Mesendoderm (in vitro differentiated cells): ENCODE data around the gene RBM24.

Experiments used
- DNase-seq: peaks from one replicate; pipeline ENCODE4 v3.0.0; 2013
- H2AK5ac ChIP-seq: 2 replicates; pipeline ENCODE4 v1.6.1; 2013; ENCODE audit warnings: low read length, inconsistent platforms
- H2BK120ac ChIP-seq: 2 replicates; pipeline ENCODE4 v1.6.1; 2013; ENCODE audit warnings: low read depth, mild to moderate bottlenecking, low read length, moderate library complexity, mixed read lengths
- H2BK15ac ChIP-seq: replicated peaks from 2 replicates; pipeline ENCODE4 v1.6.1; 2013; ENCODE audit warnings: low read depth, mild to moderate bottlenecking, moderate library complexity
- H2BK5ac ChIP-seq: 2 replicates; pipeline ENCODE4 v1.6.1; 2013; ENCODE audit warnings: low read length, inconsistent platforms
- H3K18ac ChIP-seq: 2 replicates; pipeline ENCODE4 v1.6.1; 2013; ENCODE audit warnings: mild to moderate bottlenecking, low read length, mixed read lengths
- H3K23ac ChIP-seq: one replicate; pipeline ENCODE4 v1.6.1; 2013; ENCODE audit warnings: low read length
- H3K27ac ChIP-seq: 2 replicates; pipeline ENCODE4 v1.5.1; 2013; ENCODE audit warnings: low read depth, mild to moderate bottlenecking, inconsistent platforms, low read length, moderate library complexity
- H3K27me3 ChIP-seq: 2 replicates; pipeline ENCODE4 v1.6.1; 2013; ENCODE audit warnings: low read length, control low read depth, mild to moderate bottlenecking, inconsistent platforms; ENCODE audit not compliant: insufficient read depth, poor library complexity
- H3K36me3 ChIP-seq: 2 replicates; pipeline ENCODE4 v1.6.1; 2013; ENCODE audit warnings: low read length, inconsistent platforms; ENCODE audit not compliant: control insufficient read depth, insufficient read depth
- H3K4ac ChIP-seq: one replicate; pipeline ENCODE4 v1.6.1; 2013; ENCODE audit warnings: low read depth, mild to moderate bottlenecking, low read length, moderate library complexity
- H3K4me1 ChIP-seq: 2 replicates; pipeline ENCODE4 v1.6.1; 2013; ENCODE audit warnings: low read depth, low read length, inconsistent platforms; ENCODE audit not compliant: control insufficient read depth
- H3K4me2 ChIP-seq: 2 replicates; pipeline ENCODE4 v1.6.1; 2013; ENCODE audit warnings: low read length
- H3K4me3 ChIP-seq: 2 replicates; pipeline ENCODE4 v1.5.1; 2013; ENCODE audit warnings: mild to moderate bottlenecking, low read length
- H3K56ac ChIP-seq: one replicate; pipeline ENCODE4 v1.6.1; 2013; ENCODE audit warnings: low read length
- H3K79me1 ChIP-seq: 2 replicates; pipeline ENCODE4 v1.6.1; 2013; ENCODE audit warnings: low read length, inconsistent platforms
- H3K79me2 ChIP-seq: 2 replicates; pipeline ENCODE4 v1.6.1; 2013; ENCODE audit warnings: mild to moderate bottlenecking, low read length; ENCODE audit not compliant: control insufficient read depth, insufficient read depth
- H3K9ac ChIP-seq: 2 replicates; pipeline ENCODE4 v1.6.1; 2013; ENCODE audit warnings: low read length, inconsistent platforms
- H4K5ac ChIP-seq: one replicate; pipeline ENCODE4 v1.6.1; 2013; ENCODE audit warnings: low read length
- H4K8ac ChIP-seq: one replicate; pipeline ENCODE4 v1.6.1; 2013; ENCODE audit warnings: low read depth, mild to moderate bottlenecking, control low read depth, low read length, moderate library complexity
- WGBS: extraction: QIAGEN DNeasy Blood & Tissue Kit; methylation state at CpG from one replicate; pipeline ENCODE4 v1.1.7; 2013; ENCODE audit warnings: low lambda C conversion rate, missing lambda C conversion rate; ENCODE audit not compliant: insufficient coverage; ENCODE audit errors: extremely low coverage; 5-methylcytosine and 5-hydroxymethylcytosine counted together

Gene RBM24

DNA sequence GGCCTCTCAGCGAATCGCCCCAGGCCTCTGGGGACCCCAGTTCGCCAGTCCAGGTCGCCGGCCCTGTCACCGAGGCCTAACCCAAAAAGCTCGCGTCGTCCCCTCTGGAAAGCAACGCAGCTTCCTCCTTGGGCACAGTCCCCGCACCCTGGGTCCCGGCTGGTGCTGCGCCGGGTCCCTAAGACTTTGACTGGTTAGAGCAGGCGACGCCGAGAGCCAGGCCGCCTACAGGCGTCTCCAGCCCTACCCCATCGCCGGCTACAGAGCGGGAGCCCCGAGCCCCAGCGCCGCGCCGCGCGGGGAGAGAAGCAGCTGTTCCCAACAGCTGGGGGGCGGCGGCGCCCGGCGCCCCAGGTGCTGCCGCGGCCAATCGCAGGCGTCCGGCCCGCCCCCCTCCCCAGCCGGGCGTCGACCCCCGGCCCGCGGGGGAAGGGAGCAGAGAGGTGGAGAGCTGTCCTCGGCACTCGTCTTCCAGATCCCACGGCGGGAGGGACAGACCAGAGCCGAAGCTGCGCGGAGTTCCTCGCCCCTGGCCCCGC is 540 bp upstream of the RBM24 start:
- DNase-seq, result peak; percentile 77
- Histone ChIP-seq H3K23ac (no peak overlapping the region), H3K18ac (no peak overlapping the region), H3K4me1 (no peaks in the 10 kb centered on the region), H2BK15ac (peak overlapping the region; percentile 75), H4K5ac (no peak overlapping the region), H3K27ac (no peak overlapping the region), H3K27me3 (peaks cover 5% of the 10 kb centered on the region), H3K4me2 (peak overlapping the region; percentile 77), H3K9ac (peak overlapping the region; percentile 64), H3K79me2 (no peaks in the 10 kb centered on the region), H2BK120ac (no peak overlapping the region), H2AK5ac (no peak overlapping the region), H3K4me3 (peak overlapping the region; percentile 23), H3K4ac (no peak overlapping the region), H4K8ac (no peak overlapping the region), H2BK5ac (no peak overlapping the region), H3K36me3 (no peaks in the 10 kb centered on the region), H3K79me1 (no peaks in the 10 kb centered on the region), H3K56ac (peak overlapping the region; percentile 80)
- no CpG with 5 or more reads among the region's 55 CpGs for WGBS

DNA sequence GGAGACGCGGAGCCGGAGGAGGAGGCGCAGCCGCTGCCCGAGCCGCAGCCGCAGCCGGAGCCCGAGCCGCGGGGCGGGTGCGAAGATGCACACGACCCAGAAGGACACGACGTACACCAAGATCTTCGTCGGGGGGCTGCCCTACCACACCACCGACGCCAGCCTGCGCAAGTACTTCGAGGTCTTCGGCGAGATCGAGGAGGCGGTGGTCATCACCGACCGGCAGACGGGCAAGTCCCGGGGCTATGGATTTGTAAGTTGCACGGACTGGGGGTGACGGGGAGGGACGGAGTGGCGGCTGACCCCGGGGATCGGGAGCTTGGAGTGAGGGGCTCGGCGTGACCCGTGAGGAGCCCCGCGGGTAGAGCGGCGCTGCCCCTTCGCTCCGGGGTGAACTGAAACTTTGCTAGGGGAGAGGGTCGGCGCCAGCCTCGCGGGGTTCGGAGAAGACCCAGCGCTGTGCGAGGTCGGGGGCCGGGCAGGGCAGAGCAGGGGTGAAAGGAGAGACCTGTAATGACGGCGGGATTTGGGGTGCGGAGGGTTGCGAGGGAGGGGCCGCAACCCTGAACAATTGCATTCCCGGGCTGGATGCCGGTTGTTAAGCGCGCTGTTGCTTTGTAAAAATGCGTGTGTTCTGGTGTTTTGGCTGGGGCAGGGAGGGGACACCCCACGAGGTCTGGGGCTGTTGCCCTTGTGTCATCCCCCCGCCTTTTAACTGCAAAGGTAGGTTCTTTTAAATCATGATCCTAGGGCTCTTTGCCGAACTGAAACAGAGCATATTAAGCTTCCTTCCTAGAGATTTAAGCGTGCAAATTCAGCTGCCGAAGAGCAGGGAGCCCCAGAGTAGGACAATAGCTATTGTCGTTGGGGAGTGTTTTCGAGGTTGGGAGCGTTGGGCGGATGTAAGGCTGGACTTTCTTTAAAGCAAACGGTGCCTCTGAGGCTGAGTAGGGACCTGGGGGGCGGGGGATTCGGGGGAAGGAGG is 628 bp downstream of the RBM24 start:
- Histone ChIP-seq H3K79me2 (no peaks in the 10 kb centered on the region), H3K4me1 (no peaks in the 10 kb centered on the region), H3K56ac (peak overlapping the region; percentile 90), H3K9ac (peak overlapping the region; percentile 66), H2BK5ac (no peak overlapping the region), H3K18ac (peak overlapping the region; percentile 5), H3K4me2 (peak overlapping the region; percentile 75), H2BK15ac (no peak overlapping the region), H4K5ac (no peak overlapping the region), H3K27me3 (peaks cover 5% of the 10 kb centered on the region), H3K36me3 (no peaks in the 10 kb centered on the region), H3K79me1 (no peaks in the 10 kb centered on the region), H4K8ac (no peak overlapping the region), H3K4ac (peak overlapping the region; percentile 10), H2AK5ac (no peak overlapping the region), H3K27ac (no peak overlapping the region), H2BK120ac (no peak overlapping the region), H3K23ac (no peak overlapping the region), H3K4me3 (peak overlapping the region; percentile 73)
- WGBS, result no CpG with 5 or more reads among the region's 77 CpGs
- peak; percentile 69 for DNase-seq

DNA sequence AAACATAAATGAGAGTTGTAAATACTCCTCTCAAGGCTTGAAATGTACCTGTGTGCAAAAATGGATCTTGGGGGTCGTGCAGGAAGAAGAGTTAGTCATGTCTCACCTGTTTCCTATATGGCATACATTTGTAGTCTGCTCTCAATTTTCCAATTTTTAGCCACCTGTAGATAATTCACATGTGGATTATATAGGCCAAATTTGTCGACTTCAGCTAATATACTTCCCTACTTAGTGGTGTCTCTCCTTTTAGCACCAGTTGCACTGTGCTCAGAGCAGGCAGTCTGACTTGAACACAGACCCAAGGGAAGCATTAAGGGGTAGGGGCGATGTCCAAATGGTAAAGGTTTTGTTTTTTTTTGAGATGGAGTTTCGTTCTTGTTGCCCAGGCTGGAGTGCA is 1.9 kb downstream of the RBM24 start:
- Histone ChIP-seq H2BK120ac (no peak overlapping the region), H2AK5ac (no peak overlapping the region), H3K4me2 (no peak overlapping the region), H3K4me3 (no peak overlapping the region), H3K18ac (no peak overlapping the region), H3K9ac (no peak overlapping the region), H3K79me1 (no peaks in the 10 kb centered on the region), H3K56ac (no peak overlapping the region), H3K79me2 (no peaks in the 10 kb centered on the region), H4K8ac (no peak overlapping the region), H2BK5ac (no peak overlapping the region), H3K27ac (no peak overlapping the region), H3K4ac (no peak overlapping the region), H3K36me3 (no peaks in the 10 kb centered on the region), H2BK15ac (no peak overlapping the region), H3K4me1 (no peaks in the 10 kb centered on the region), H3K27me3 (peaks cover 5% of the 10 kb centered on the region), H3K23ac (no peak overlapping the region), H4K5ac (no peak overlapping the region)
- no CpG with 5 or more reads among the region's 4 CpGs for WGBS
- DNase-seq, result no peak

DNA sequence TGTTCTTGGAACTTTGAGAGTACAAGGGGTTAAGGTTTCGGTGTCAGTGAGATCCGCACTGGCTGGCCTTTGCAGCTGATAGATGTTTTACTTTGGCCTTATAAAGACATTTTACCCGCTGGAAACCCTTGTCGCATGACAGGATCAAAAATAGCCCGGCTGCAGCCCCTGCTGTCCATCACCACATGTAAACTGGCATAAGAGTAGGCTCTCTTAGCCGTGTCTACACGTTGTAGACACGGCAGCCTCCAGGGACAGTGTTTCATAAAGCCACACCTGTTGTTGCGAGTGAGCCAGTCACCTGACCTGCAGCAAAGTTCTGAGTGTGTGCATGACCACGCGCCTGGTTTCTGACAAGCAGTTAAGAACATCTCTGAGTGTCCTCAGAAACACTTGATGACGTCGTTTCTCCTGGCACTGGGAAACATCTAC is 8.5 kb downstream of the RBM24 start:
- no peak overlapping the region for H3K56ac ChIP-seq
- no peak overlapping the region for H3K4ac ChIP-seq
- no peak for DNase-seq
- no peak overlapping the region for H3K4me3 ChIP-seq
- H3K27ac ChIP-seq, result no peak overlapping the region
- no peak overlapping the region for H3K4me2 ChIP-seq
- no peak overlapping the region for H3K23ac ChIP-seq
- H3K4me1 ChIP-seq, result no peaks in the 10 kb centered on the region
- H2BK5ac ChIP-seq, result no peak overlapping the region
- no peaks in the 10 kb centered on the region for H3K27me3 ChIP-seq
- H2BK15ac ChIP-seq, result no peak overlapping the region
- H3K79me2 ChIP-seq, result no peaks in the 10 kb centered on the region
- no peaks in the 10 kb centered on the region for H3K36me3 ChIP-seq
- no peak overlapping the region for H2AK5ac ChIP-seq
- H4K8ac ChIP-seq, result no peak overlapping the region
- no CpG with 5 or more reads among the region's 13 CpGs for WGBS
- H2BK120ac ChIP-seq, result no peak overlapping the region
- H3K9ac ChIP-seq, result no peak overlapping the region
- H3K18ac ChIP-seq, result no peak overlapping the region
- H4K5ac ChIP-seq, result no peak overlapping the region
- no peaks in the 10 kb centered on the region for H3K79me1 ChIP-seq

DNA sequence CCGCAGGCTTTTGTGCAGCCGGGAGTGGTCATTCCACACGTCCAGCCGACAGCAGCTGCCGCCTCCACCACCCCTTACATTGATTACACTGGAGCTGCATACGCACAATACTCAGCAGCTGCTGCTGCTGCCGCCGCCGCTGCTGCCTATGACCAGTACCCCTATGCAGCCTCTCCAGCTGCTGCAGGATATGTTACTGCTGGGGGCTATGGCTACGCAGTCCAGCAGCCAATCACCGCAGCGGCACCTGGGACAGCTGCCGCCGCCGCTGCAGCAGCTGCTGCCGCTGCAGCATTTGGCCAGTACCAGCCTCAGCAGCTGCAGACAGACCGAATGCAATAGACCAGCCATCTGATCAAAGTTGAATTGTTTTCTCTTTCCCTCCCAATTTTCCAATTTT is 10.6 kb downstream of the RBM24 start:
- Histone ChIP-seq H3K27ac (no peak overlapping the region), H3K18ac (no peak overlapping the region), H3K27me3 (no peaks in the 10 kb centered on the region), H2BK5ac (no peak overlapping the region), H2BK120ac (no peak overlapping the region), H3K79me1 (no peaks in the 10 kb centered on the region), H3K9ac (no peak overlapping the region), H2BK15ac (no peak overlapping the region), H3K4me2 (no peak overlapping the region), H4K5ac (no peak overlapping the region), H3K36me3 (no peaks in the 10 kb centered on the region), H4K8ac (no peak overlapping the region), H3K79me2 (no peaks in the 10 kb centered on the region), H3K4me1 (no peaks in the 10 kb centered on the region), H3K56ac (no peak overlapping the region), H3K23ac (no peak overlapping the region), H3K4ac (no peak overlapping the region), H3K4me3 (no peak overlapping the region), H2AK5ac (no peak overlapping the region)
- no peak for DNase-seq
- no CpG with 5 or more reads among the region's 17 CpGs for WGBS
